A673 (cell line): ENCODE measurements around the gene CDC123. TPM values are rescaled to one million over a fixed set of nuclear protein-coding genes. Genes with fewer than 3 reads are reported as not detected.
A peak's percentile ranks its signal among the peaks of the same experiment; 100 is the strongest.

Source experiments
- Bru-seq: library from RNA; stranded (reverse); fragments of 400-500 nt; gene quantifications from one replicate; lab custom pipeline; 2021; lab: Mats Ljungman, UMichigan
- BruChase-seq, 2 experiments: library from RNA; stranded (reverse); fragments of 400-500 nt; gene quantifications; one replicate each; lab custom pipeline; 2021; lab: Mats Ljungman, UMichigan
- BruUV-seq: library from RNA; stranded (reverse); fragments of 400-500 nt; replicated peaks from 2 replicates; lab custom pipeline; 2021; lab: Mats Ljungman, UMichigan
- CTCF ChIA-PET: fragments of 300-600 bp; sonication (Branson Sonifier 250); formaldehyde crosslinking; loops from one replicate; lab custom pipeline; 2022; ENCODE audit warnings: antibody characterized with exemption; lab: Charles Lee
- POLR2A ChIA-PET: fragments of 300-600 bp; sonication (Branson Sonifier 250); formaldehyde crosslinking; loops from one replicate; lab custom pipeline; 2022; ENCODE audit warnings: antibody characterized with exemption; ENCODE audit not compliant: low non-redundant PET; lab: Charles Lee
- DNase-seq: peaks from one replicate; pipeline ENCODE4 v3.0.0-alpha.2; 2015; ENCODE audit warnings: low spot score
- H3K27ac ChIP-seq: fragments of 200-600 bp; sonication (generic); 2 replicates; pipeline ENCODE4 v1.5.1; 2016; ENCODE audit warnings: mixed run types, low read depth, mild to moderate bottlenecking, mixed read lengths, antibody characterized with exemption, low read length; ENCODE audit not compliant: poor library complexity, severe bottlenecking
- H3K27me3 ChIP-seq: fragments of 200-600 bp; sonication (generic); replicated peaks from 2 replicates; pipeline ENCODE4 v1.6.1; 2017; ENCODE audit warnings: mixed run types, low read depth, mild to moderate bottlenecking, mixed read lengths, antibody characterized with exemption, low read length; ENCODE audit not compliant: insufficient read depth, poor library complexity
- H3K36me3 ChIP-seq: fragments of 200-600 bp; sonication (generic); 2 replicates; pipeline ENCODE4 v1.6.1; 2016; ENCODE audit warnings: mixed run types, mild to moderate bottlenecking, mixed read lengths, antibody characterized with exemption, low read length; ENCODE audit not compliant: insufficient read depth, poor library complexity, severe bottlenecking
- H3K4me1 ChIP-seq: fragments of 200-600 bp; sonication (generic); 2 replicates; pipeline ENCODE4 v1.6.1; 2017; ENCODE audit warnings: mixed run types, mild to moderate bottlenecking, mixed read lengths, antibody characterized with exemption, low read length; ENCODE audit not compliant: insufficient read depth, poor library complexity, severe bottlenecking
- H3K4me3 ChIP-seq: fragments of 200-600 bp; sonication (generic); 2 replicates; pipeline ENCODE4 v1.5.1; 2016; ENCODE audit warnings: low read depth, mixed run types, mild to moderate bottlenecking, mixed read lengths, low read length; ENCODE audit not compliant: poor library complexity, severe bottlenecking
- H3K9me3 ChIP-seq: fragments of 200-600 bp; sonication (generic); 2 replicates; pipeline ENCODE4 v1.6.1; 2016; ENCODE audit warnings: mixed run types, low read depth, mild to moderate bottlenecking, mixed read lengths, antibody characterized with exemption, low read length; ENCODE audit not compliant: poor library complexity, severe bottlenecking
- EZH2 ChIP-seq: fragments of 200-600 bp; sonication (generic); IDR thresholded peaks from 2 replicates; pipeline ENCODE4 v1.6.1; 2017; ENCODE audit warnings: borderline replicate concordance, low read depth, mild to moderate bottlenecking, mixed read lengths, antibody characterized with exemption, low read length; ENCODE audit not compliant: poor library complexity, severe bottlenecking
- intact Hi-C: fragments of 100-400 bp; cut with micrococcal nuclease; formaldehyde crosslinking; loops from one replicate; pipeline ENCODE4 v1.10.0; 2022; ENCODE audit not compliant: unreplicated experiment
- long read RNA-seq: library from polyadenylated mRNA; stranded (forward); transcript quantifications from one replicate; pipeline ENCODE4 v2.0.0, GENCODE V29; 2022
- total RNA-seq: library from RNA; stranded (reverse); gene quantifications from 2 replicates; pipeline ENCODE4 v1.2.3, GENCODE V29; 2021
- TF ChIP-seq, protein P1 (sequence below): fragments of 300-800, 200-600 bp; sonication (generic); conservative IDR thresholded peaks from 2 replicates; pipeline ENCODE4 v1.5.1; 2017; ENCODE audit warnings: low read depth, mild to moderate bottlenecking, antibody characterized with exemption, low read length, moderate library complexity, mixed read lengths

The CDC123 gene, protein sequence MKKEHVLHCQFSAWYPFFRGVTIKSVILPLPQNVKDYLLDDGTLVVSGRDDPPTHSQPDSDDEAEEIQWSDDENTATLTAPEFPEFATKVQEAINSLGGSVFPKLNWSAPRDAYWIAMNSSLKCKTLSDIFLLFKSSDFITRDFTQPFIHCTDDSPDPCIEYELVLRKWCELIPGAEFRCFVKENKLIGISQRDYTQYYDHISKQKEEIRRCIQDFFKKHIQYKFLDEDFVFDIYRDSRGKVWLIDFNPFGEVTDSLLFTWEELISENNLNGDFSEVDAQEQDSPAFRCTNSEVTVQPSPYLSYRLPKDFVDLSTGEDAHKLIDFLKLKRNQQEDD
- total RNA-seq (189 and 207 TPM in 2 replicates), Bru-seq, nascent RNA (percentile 90 among the genes with signal in this experiment), BruChase-seq, experiment 1, labeled RNA remaining after a 2-hour chase (percentile 84 among the genes with signal in this experiment), BruChase-seq, experiment 2, labeled RNA remaining after a 6-hour chase (percentile 89 among the genes with signal in this experiment)
- long read RNA-seq, transcript CDC123-201 (13 exons, 1,542 nt), result major isoform, 471 of 533 reads
- long read RNA-seq, partial matches to known transcripts, result 26 of 533 reads
- long read RNA-seq, other reads (novel, unspliced or antisense), result 32 of 533 reads

DNA sequence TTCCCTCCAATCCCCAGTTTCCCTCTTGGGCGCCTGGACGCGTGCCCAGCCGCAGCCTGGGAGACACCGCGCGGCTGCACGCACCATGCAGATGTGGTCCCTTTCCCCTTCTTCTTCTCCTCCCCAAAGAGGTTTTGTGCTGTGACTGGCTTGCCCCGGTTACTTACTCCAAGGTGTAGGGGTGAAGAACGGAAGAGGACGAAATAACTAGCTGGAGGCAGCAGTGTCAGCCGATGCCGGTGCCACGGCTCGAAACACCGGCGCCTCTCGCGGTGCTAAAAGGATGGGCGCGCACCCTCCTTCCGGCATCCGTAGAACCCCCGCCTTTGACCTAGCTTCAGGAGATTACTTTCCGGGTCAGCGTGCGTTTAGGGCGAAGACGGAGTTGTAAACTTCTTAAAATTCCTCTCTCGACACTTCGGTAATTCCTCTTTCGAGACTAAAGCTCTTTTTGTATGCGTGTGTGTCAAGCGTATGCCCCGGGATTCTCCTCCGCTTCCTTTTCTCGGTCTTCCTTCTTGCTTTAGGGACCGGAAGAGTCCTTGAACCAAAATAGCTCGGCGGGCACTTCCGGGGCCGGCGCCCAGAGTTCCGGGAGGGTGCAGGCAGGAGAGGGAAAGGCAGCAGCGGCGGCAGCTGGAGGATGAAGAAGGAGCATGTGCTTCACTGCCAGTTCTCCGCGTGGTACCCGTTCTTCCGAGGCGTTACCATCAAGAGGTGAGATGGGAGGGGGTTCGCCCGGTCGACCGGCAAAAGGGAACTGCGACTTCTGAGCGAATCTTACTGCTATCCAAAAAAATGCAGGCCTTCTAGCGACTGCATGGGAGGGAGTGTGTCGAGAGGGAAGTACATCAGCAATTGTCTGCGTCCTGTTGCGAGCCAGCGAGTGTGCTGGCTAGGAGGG, at the start of gene CDC123, which contains the start of gene NUDT5:
CDC123 (plus strand) TSS at position 586 of the 904 bp plus-strand sequence; CDS start at position 644, 58 bp downstream.
NUDT5 (minus strand) TSS at position 289 of the 904 bp plus-strand sequence. CDS start 9,600 bp downstream, outside the sequence.
- Histone ChIP-seq H3K4me3 (peak within 1 kb of the TSS; percentile 93), H3K27me3 (no peaks in the 10 kb centered on the region), H3K27ac (peak within 1 kb of the TSS; percentile 98), H3K36me3 (peaks cover 23% of the 10 kb centered on the region), H3K4me1 (peaks cover 23% of the 10 kb centered on the region), H3K9me3 (no peaks in the 10 kb centered on the region)
- no TSS peak for BruUV-seq
- ChIA-PET CTCF (no interaction called here), POLR2A (interaction anchor here (0.6 kb wide), 2 partner anchors 150 to 682 kb away, joined by 4 to 11 read pairs; no protein-coding TSS in a partner anchor)
- no peak for TF ChIP-seq EZH2
- TF ChIP-seq, protein P1, sequence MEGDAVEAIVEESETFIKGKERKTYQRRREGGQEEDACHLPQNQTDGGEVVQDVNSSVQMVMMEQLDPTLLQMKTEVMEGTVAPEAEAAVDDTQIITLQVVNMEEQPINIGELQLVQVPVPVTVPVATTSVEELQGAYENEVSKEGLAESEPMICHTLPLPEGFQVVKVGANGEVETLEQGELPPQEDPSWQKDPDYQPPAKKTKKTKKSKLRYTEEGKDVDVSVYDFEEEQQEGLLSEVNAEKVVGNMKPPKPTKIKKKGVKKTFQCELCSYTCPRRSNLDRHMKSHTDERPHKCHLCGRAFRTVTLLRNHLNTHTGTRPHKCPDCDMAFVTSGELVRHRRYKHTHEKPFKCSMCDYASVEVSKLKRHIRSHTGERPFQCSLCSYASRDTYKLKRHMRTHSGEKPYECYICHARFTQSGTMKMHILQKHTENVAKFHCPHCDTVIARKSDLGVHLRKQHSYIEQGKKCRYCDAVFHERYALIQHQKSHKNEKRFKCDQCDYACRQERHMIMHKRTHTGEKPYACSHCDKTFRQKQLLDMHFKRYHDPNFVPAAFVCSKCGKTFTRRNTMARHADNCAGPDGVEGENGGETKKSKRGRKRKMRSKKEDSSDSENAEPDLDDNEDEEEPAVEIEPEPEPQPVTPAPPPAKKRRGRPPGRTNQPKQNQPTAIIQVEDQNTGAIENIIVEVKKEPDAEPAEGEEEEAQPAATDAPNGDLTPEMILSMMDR, result no peak
- intact Hi-C loops, result no loop called here
- DNase-seq, result peak; percentile 94

DNA sequence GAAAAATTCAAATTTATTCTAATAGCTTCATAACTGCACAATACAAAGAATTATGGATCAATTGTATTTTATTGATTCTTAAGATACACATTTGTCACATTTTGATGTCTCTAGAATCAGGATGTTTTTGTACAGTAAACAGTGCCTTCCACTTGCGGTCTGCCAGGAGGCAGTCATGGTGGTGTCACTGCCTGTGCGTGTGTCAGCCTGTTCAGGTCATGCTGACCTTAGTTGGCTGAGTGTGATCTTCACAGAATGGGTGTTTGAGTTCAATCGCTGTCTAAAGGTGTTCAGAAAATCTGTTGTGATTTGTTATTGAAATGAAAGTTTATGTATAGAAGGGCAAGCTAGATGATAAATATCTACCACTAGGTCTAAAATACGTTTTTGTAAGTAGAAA, 45.8 kb upstream of the CDC123 start:
- ChIA-PET POLR2A (no interaction called here), CTCF (no interaction called here)
- BruUV-seq, result no TSS peak
- Histone ChIP-seq H3K27ac (no peak overlapping the region), H3K4me1 (no peaks in the 10 kb centered on the region), H3K36me3 (peaks cover 4% of the 10 kb centered on the region), H3K9me3 (no peaks in the 10 kb centered on the region), H3K27me3 (no peaks in the 10 kb centered on the region), H3K4me3 (no peak overlapping the region)
- TF ChIP-seq, protein P1, result no peak
- TF ChIP-seq EZH2, result no peak
- intact Hi-C loops, result no loop called here
- no peak for DNase-seq

DNA sequence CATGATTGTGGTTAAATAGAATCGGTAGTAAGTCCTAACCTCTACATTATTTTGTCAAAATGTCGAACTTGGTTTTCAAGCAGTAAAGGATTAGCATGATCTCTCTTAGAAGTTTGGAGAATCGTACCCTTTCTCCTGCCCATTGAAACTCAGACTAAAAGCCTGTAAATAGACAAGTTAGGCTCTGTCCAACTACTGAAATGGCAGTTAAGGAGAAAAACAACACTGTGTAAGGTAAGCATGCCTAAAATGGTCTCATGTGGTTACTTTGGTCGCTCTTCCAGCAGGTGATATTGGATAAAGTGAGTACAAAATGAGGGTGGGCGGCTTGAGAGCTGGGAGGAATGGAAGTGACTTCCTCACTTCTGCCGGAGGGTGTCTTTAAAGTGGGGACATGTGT, 41.5 kb upstream of the CDC123 start:
- Histone ChIP-seq H3K27me3 (no peaks in the 10 kb centered on the region), H3K9me3 (no peaks in the 10 kb centered on the region), H3K4me3 (no peak overlapping the region), H3K36me3 (peaks cover 18% of the 10 kb centered on the region), H3K27ac (no peak overlapping the region), H3K4me1 (no peaks in the 10 kb centered on the region)
- TF ChIP-seq, protein P1, result no peak
- no TSS peak for BruUV-seq
- no peak for DNase-seq
- ChIA-PET POLR2A (no interaction called here), CTCF (no interaction called here)
- intact Hi-C loops, result no loop called here
